Thyroid gland (tissue), 4 donors: ENCODE results near the gene PAX8.

Experiments
- CTCF ChIP-seq, 6 experiments: fragments of 200-600 bp in 3 of 6; fragments of 450-650 bp in 3 of 6; sonication (generic) in 3 of 6; IDR thresholded peaks; one replicate each; pipeline ENCODE4 v1.5.1; 2016 to 2019; ENCODE audit warnings: antibody characterized with exemption in 6 of 6, mild to moderate bottlenecking in 2 of 6, inconsistent platforms in 1 of 6, moderate library complexity in 1 of 6
- POLR2A ChIP-seq, 2 donors: fragments of 450-650 bp; IDR thresholded peaks; one replicate each; pipeline ENCODE4 v1.6.1; 2017; ENCODE audit warnings: antibody characterized with exemption in 2 of 2, mild to moderate bottlenecking in 2 of 2, moderate library complexity in 1 of 2

GRCh38 chr2:113197347-113198047 is 81.2 kb downstream of the PAX8 start:
- TF ChIP-seq CTCF (IDR thresholded peaks at IDR 0.05) (no peak), POLR2A (IDR thresholded peaks at IDR 0.05) (no peak)
